ENCODE data around the gene HOXB5.

GRCh38 chr17:48626245-48627117, 32.9 kb upstream of the HOXB5 start, which contains the start of gene HOXB9:
- TF ChIP-seq SPI1 (IDR thresholded peaks at IDR 0.05; ENCODE audit: borderline replicate concordance, insufficient read depth, low read depth, low read length) (no peak), POLR2A (IDR thresholded peaks at IDR 0.05; ENCODE audit: low read depth, low read length) (no peak), PRDM15 (CRISPR knock-in tag; IDR thresholded peaks at IDR 0.05) (no peak), SRF (IDR thresholded peaks at IDR 0.05; ENCODE audit: low read depth in 2 of 2, low read length in 2 of 2) (no peak), PAX8 (IDR thresholded peaks at IDR 0.05) (no peak), MXI1 (IDR thresholded peaks at IDR 0.05; ENCODE audit: low read depth, low read length) (no peak), TAF1 (IDR thresholded peaks at IDR 0.05; ENCODE audit: borderline replicate concordance, low read depth, low read length) (no peak), FOXK2 (IDR thresholded peaks at IDR 0.05) (no peak), CTCF (IDR thresholded peaks at IDR 0.05 in 2 of 3, conservative IDR thresholded peaks at IDR 0.05 in 1 of 3; ENCODE audit: control insufficient read depth in 2 of 3, extremely low read depth in 1 of 3, insufficient read depth in 1 of 3, low read depth in 3 of 3, low read length in 3 of 3) (no peak), ZBTB11 (CRISPR knock-in tag; IDR thresholded peaks at IDR 0.05) (no peak), ZBTB33 (IDR thresholded peaks at IDR 0.05) (no peak), HDAC6 (IDR thresholded peaks at IDR 0.05; ENCODE audit: unreplicated experiment) (no peak), RFX5 (IDR thresholded peaks at IDR 0.05; ENCODE audit: low read depth, low read length) (no peak)

Data from GM12878 (cell line).